Naive thymus-derived CD8-positive, alpha-beta T cell (primary cell): Measurements from ENCODE around the gene IFNA8. TPM values are rescaled to one million over a fixed set of nuclear protein-coding genes. Genes with fewer than 3 reads are reported as not detected.
"Not testable (repeated sequence)": the region's sequence is repeated elsewhere in the genome, so short reads cannot be mapped to it uniquely, and the experiment has no call there.

Experiments used
- ATAC-seq, 2 donors: fragments of 150-1000 bp; cut with Tn5 transposase in 1 of 2; sonication (Bioruptor Pico), chemical (Tn5 transposase) in 1 of 2; 1 replicate in 1 of 2; 2 replicates in 1 of 2; pipeline ENCODE4 v1.10.0; 2021; ENCODE audit warnings: mild to moderate bottlenecking in 2 of 2, moderate library complexity in 2 of 2
- POLR2A ChIA-PET: fragments of 350-600 bp; sonication (Branson Sonifier 250); formaldehyde crosslinking; loops from one replicate; lab custom pipeline; 2021; ENCODE audit warnings: antibody characterized with exemption; lab: Charles Lee
- DNase-seq, 10 donors: peaks; one replicate each; pipeline versions ENCODE4 v3.0.0 to v3.0.0-alpha.2; 2020 to 2022
- H3K27ac Mint-ChIP-seq, 10 donors: one replicate each; pipeline ENCODE4 v1.8.0; 2020 to 2022; ENCODE audit warnings: mild to moderate bottlenecking in 10 of 10, mixed read lengths in 10 of 10, moderate library complexity in 4 of 10, inconsistent platforms in 1 of 10
- H3K27me3 Mint-ChIP-seq, 5 donors: one replicate each; pipeline ENCODE4 v1.8.0; 2021 to 2022; ENCODE audit warnings: mixed read lengths in 5 of 5
- H3K36me3 Mint-ChIP-seq, 3 donors: one replicate each; pipeline ENCODE4 v1.8.0; 2020 to 2022; ENCODE audit warnings: mixed read lengths in 3 of 3, mild to moderate bottlenecking in 2 of 3, inconsistent platforms in 1 of 3
- H3K4me1 Mint-ChIP-seq, 4 donors: one replicate each; pipeline ENCODE4 v1.8.0; 2021 to 2022; ENCODE audit warnings: mixed read lengths in 4 of 4
- H3K4me3 Mint-ChIP-seq, 10 donors: one replicate each; pipeline ENCODE4 v1.8.0; 2020 to 2022; ENCODE audit warnings: mild to moderate bottlenecking in 10 of 10, mixed read lengths in 10 of 10, moderate library complexity in 6 of 10, inconsistent platforms in 1 of 10
- H3K9me3 Mint-ChIP-seq, 9 donors: one replicate each; pipeline ENCODE4 v1.8.0; 2020 to 2022; ENCODE audit warnings: mixed read lengths in 9 of 9, mild to moderate bottlenecking in 3 of 9, inconsistent platforms in 1 of 9, moderate library complexity in 1 of 9
- polyA plus RNA-seq, 3 donors: library from polyadenylated mRNA; unstranded; fragments of 300-500 nt; fragmentation: Illumina TruSeq; gene quantifications; one replicate each; pipeline ENCODE4 v1.2.3, GENCODE V29; 2021
- total RNA-seq, 8 experiments: library from RNA in 2 of 8; stranded (reverse) in 2 of 8; gene quantifications; one replicate each; pipeline ENCODE4 v1.2.3 and lab custom pipeline; 2021 to 2026

IFNA8 gene
- total RNA-seq (not detected), polyA plus RNA-seq (not detected), total RNA-seq (lab: John Stamatoyannopoulos, UW) (0 reads per million in 6 experiments)

GRCh38 chr9:21408817-21409216, at the start of gene IFNA8:
TSS of gene IFNA8 (plus strand) at chr9:21409117. CDS start at chr9:21409177, 60 bp downstream.
- Mint-ChIP-seq H3K27ac (no peak within 1 kb of the TSS), H3K9me3 (no peaks in the 10 kb centered on the region), H3K27me3 (peaks cover 0 to 18% (median 5%) of the 10 kb centered on the region in 5 donors), H3K4me1 (peaks cover 0 to 18% (median 7%) of the 10 kb centered on the region in 4 donors), H3K36me3 (no peaks in the 10 kb centered on the region), H3K4me3 (no peak within 1 kb of the TSS)
- POLR2A ChIA-PET = no interaction called here
- ATAC-seq = no peak
- DNase-seq = no peak

GRCh38 chr9:21362287-21362686, 46.6 kb upstream of the IFNA8 start:
- POLR2A ChIA-PET = no interaction called here
- no peak for ATAC-seq
- H3K27ac Mint-ChIP-seq = no peak overlapping the region
- peaks cover 13 to 17% (median 14%) of the 10 kb centered on the region in 4 donors for H3K4me1 Mint-ChIP-seq
- no peaks in the 10 kb centered on the region for H3K9me3 Mint-ChIP-seq
- DNase-seq = no peak
- peaks cover 8 to 31% (median 14%) of the 10 kb centered on the region in 5 donors for H3K27me3 Mint-ChIP-seq
- no peak overlapping the region for H3K4me3 Mint-ChIP-seq
- H3K36me3 Mint-ChIP-seq = no peaks in the 10 kb centered on the region

- H3K4me1 Mint-ChIP-seq, H3K9me3 Mint-ChIP-seq, H3K4me3 Mint-ChIP-seq, POLR2A ChIA-PET, H3K36me3 Mint-ChIP-seq, ATAC-seq, H3K27ac Mint-ChIP-seq, DNase-seq: not testable (repeated sequence)
- H3K27me3 Mint-ChIP-seq = peaks cover 13 to 33% (median 18%) of the 10 kb centered on the region in 5 donors
Measured at GRCh38 chr9:21367169-21367568, 41.7 kb upstream of the IFNA8 start.

- Mint-ChIP-seq H3K4me1 (peaks cover 0 to 2% (median 0%) of the 10 kb centered on the region in 4 donors), H3K9me3 (no peaks in the 10 kb centered on the region), H3K27ac (no peak within 1 kb of the TSS)
Measured at GRCh38 chr9:21367957-21368356, 41.0 kb upstream of the IFNA8 start, which contains the start of gene IFNA13. TSS of gene IFNA13 (minus strand) at chr9:21368057. CDS start at chr9:21368010, 47 bp downstream.

GRCh38 chr9:21371467-21371866, 37.5 kb upstream of the IFNA8 start:
- DNase-seq, H3K36me3 Mint-ChIP-seq, ATAC-seq, H3K4me3 Mint-ChIP-seq, H3K4me1 Mint-ChIP-seq, H3K9me3 Mint-ChIP-seq, H3K27ac Mint-ChIP-seq, POLR2A ChIA-PET: not testable (repeated sequence)
- H3K27me3 Mint-ChIP-seq = peaks cover 10 to 32% (median 18%) of the 10 kb centered on the region in 5 donors

More at GRCh38 chr9:21367957-21368356, 41.0 kb upstream of the IFNA8 start, which contains the start of gene IFNA13:
- no peak within 1 kb of the TSS for H3K4me3 Mint-ChIP-seq
- peaks cover 13 to 33% (median 18%) of the 10 kb centered on the region in 5 donors for H3K27me3 Mint-ChIP-seq
- DNase-seq = no peak
- POLR2A ChIA-PET = no interaction called here
- H3K36me3 Mint-ChIP-seq = no peaks in the 10 kb centered on the region
- no peak for ATAC-seq

- ATAC-seq = peak; percentile 53 to 58
- Mint-ChIP-seq H3K9me3 (no peaks in the 10 kb centered on the region), H3K4me1 (peaks cover 4 to 21% (median 12%) of the 10 kb centered on the region in 4 donors), H3K36me3 (no peaks in the 10 kb centered on the region), H3K4me3 (peak overlapping the region in 2 of 10 donors; percentile 34 to 44), H3K27ac (peak overlapping the region in 1 of 10 donors; percentile 34), H3K27me3 (peaks cover 19 to 43% (median 25%) of the 10 kb centered on the region in 5 donors)
- POLR2A ChIA-PET = no interaction called here
- DNase-seq = no peak
Measured at GRCh38 chr9:21381448-21382339, 27.2 kb upstream of the IFNA8 start.

- no peak for DNase-seq
- Mint-ChIP-seq H3K4me3 (peak overlapping the region in 2 of 10 donors; percentile 0 to 36), H3K27me3 (peaks cover 16 to 51% (median 28%) of the 10 kb centered on the region in 5 donors), H3K27ac (no peak overlapping the region), H3K9me3 (no peaks in the 10 kb centered on the region), H3K4me1 (peaks cover 4 to 21% (median 12%) of the 10 kb centered on the region in 4 donors), H3K36me3 (no peaks in the 10 kb centered on the region)
- POLR2A ChIA-PET = no interaction called here
- ATAC-seq = no peak
Measured at GRCh38 chr9:21383627-21384026, 25.3 kb upstream of the IFNA8 start.

GRCh38 chr9:21385131-21385670, 23.7 kb upstream of the IFNA8 start, which contains the start of gene IFNA2:
TSS of gene IFNA2 (minus strand) at chr9:21385398. CDS start at chr9:21385329, 69 bp downstream.
- DNase-seq (no peak), ATAC-seq (no peak)
- Mint-ChIP-seq H3K27ac (no peak within 1 kb of the TSS), H3K27me3 (peaks cover 17 to 48% (median 35%) of the 10 kb centered on the region in 5 donors), H3K4me1 (peaks cover 4 to 21% (median 12%) of the 10 kb centered on the region in 4 donors), H3K9me3 (no peaks in the 10 kb centered on the region), H3K4me3 (no peak within 1 kb of the TSS), H3K36me3 (no peaks in the 10 kb centered on the region)
- POLR2A ChIA-PET = no interaction called here

- DNase-seq (no peak), ATAC-seq (peak; percentile 51 to 72)
- POLR2A ChIA-PET = no interaction called here
- H3K27ac Mint-ChIP-seq = no peak overlapping the region
- H3K9me3 Mint-ChIP-seq = no peaks in the 10 kb centered on the region
- H3K4me3 Mint-ChIP-seq = no peak overlapping the region
- H3K36me3 Mint-ChIP-seq = no peaks in the 10 kb centered on the region
- peaks cover 2 to 11% (median 7%) of the 10 kb centered on the region in 4 donors for H3K4me1 Mint-ChIP-seq
- peaks cover 31 to 79% (median 51%) of the 10 kb centered on the region in 5 donors for H3K27me3 Mint-ChIP-seq
Measured at GRCh38 chr9:21392270-21392669, 16.6 kb upstream of the IFNA8 start.

- H3K27me3 Mint-ChIP-seq = peaks cover 32 to 78% (median 53%) of the 10 kb centered on the region in 5 donors
- peaks cover 4 to 11% (median 8%) of the 10 kb centered on the region in 4 donors for H3K4me1 Mint-ChIP-seq
- peak overlapping the region in 2 of 10 donors; percentile 60 for H3K27ac Mint-ChIP-seq
- peak overlapping the region; percentile 51 to 88 (median 77) for H3K4me3 Mint-ChIP-seq
- H3K9me3 Mint-ChIP-seq = no peaks in the 10 kb centered on the region
- peak; percentile 27 to 75 (median 54) for DNase-seq
- ATAC-seq = peak; percentile 82 to 91
- POLR2A ChIA-PET = interaction anchor here (0.8 to 1.4 kb wide), 3 partner anchors 62 to 75 kb away, joined by 3 to 6 read pairs (median 4); no protein-coding TSS in a partner anchor
- no peaks in the 10 kb centered on the region for H3K36me3 Mint-ChIP-seq
Measured at GRCh38 chr9:21395778-21396717, 12.9 kb upstream of the IFNA8 start.

- no peak for DNase-seq
- no peak for ATAC-seq
- peaks cover 6 to 19% (median 14%) of the 10 kb centered on the region in 4 donors for H3K4me1 Mint-ChIP-seq
- peaks cover 23 to 77% (median 54%) of the 10 kb centered on the region in 5 donors for H3K27me3 Mint-ChIP-seq
- no peaks in the 10 kb centered on the region for H3K9me3 Mint-ChIP-seq
- H3K27ac Mint-ChIP-seq = no peak overlapping the region
- POLR2A ChIA-PET = no interaction called here
- H3K4me3 Mint-ChIP-seq = no peak overlapping the region
- no peaks in the 10 kb centered on the region for H3K36me3 Mint-ChIP-seq
Measured at GRCh38 chr9:21398955-21399489, 9.9 kb upstream of the IFNA8 start.
